HFFc6 (cell line): ENCODE results near the gene SETD6. TPM values are rescaled to one million over a fixed set of nuclear protein-coding genes. Genes with fewer than 3 reads are reported as not detected.

Experiments used
- DNase-seq: peaks from one replicate; pipeline ENCODE4 v3.0.0-alpha.2; 2018
- H3K27ac Mint-ChIP-seq: 2 replicates; pipeline ENCODE4 v1.8.0; 2020; ENCODE audit warnings: mild to moderate bottlenecking, mixed read lengths
- H3K27me3 Mint-ChIP-seq: 2 replicates; pipeline ENCODE4 v1.8.0; 2021; ENCODE audit warnings: mild to moderate bottlenecking, moderate library complexity, mixed read lengths; ENCODE audit not compliant: insufficient read depth
- H3K36me3 Mint-ChIP-seq: 2 replicates; pipeline ENCODE4 v1.8.0; 2021; ENCODE audit warnings: low read depth, mixed read lengths
- H3K4me1 Mint-ChIP-seq: 2 replicates; pipeline ENCODE4 v1.8.0; 2020; ENCODE audit warnings: low read depth, mixed read lengths
- H3K4me3 Mint-ChIP-seq: 2 replicates; pipeline ENCODE4 v1.8.0; 2020; ENCODE audit warnings: mild to moderate bottlenecking, moderate library complexity, mixed read lengths
- H3K9me3 Mint-ChIP-seq: 2 replicates; pipeline ENCODE4 v1.8.0; 2020; ENCODE audit warnings: mild to moderate bottlenecking, mixed read lengths
- total RNA-seq, 6 experiments: library from RNA; stranded (reverse); fragmentation: NEBNext Ultra II Directional; extraction: Animal tissue kit (Norgen Biotek cat#: 25700); gene quantifications; 2 replicates in 1 of 6; 3 replicates in 5 of 6; pipeline ENCODE4 v1.2.3, GENCODE V29; 2021
- TF ChIP-seq, protein P1 (sequence below): fragments of 200-600 bp; sonication (generic); IDR thresholded peaks from 2 replicates; pipeline ENCODE4 v1.5.0; 2021; ENCODE audit warnings: antibody characterized with exemption, mild to moderate bottlenecking

Gene SETD6
- total RNA-seq, 6 experiments from 2014 or later, result 1.8 to 3.5 (median 2.9) TPM

DNA sequence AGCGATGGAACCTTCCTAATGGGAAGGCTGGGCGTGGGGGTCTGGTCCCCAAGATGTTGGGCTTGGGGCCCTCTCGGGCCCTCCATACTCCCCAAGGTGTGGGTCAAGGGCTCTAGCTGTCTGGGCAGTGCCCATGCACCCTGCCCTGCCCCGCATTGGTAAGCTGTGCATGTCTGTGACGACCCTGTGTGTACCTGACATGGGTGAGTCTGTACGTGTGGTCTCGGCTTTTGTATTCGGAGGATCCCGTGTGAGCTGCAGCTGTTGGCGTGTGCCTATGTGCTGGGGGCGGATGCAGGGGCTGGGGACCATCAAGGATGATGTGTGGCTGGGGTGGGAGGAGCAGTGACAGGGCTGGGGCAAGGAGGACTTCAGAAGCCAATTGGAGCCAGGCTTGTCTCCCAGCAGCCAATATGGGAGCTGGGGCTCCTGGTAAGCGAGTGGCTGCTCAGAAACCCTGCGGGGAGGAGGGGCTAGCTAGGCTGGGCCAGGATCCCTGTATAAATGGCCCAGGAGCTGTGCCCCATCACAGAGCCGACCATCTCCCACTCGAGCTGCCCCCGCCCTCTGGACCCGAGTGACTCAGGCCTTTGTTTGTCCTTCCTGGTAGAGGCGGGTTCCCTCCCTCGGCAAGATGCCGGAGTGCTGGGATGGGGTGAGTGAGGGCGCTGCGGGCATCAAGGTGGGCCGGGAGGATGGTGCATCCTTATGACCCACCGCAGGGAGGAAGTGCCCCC lies 15.5 kb upstream of the SETD6 start, which contains the start of gene NDRG4:
TSS of gene NDRG4 (plus strand) at position 529 of the 737 bp plus-strand sequence. CDS start at position 635, 106 bp downstream.
- H3K27me3 Mint-ChIP-seq, result peaks cover 18% of the 10 kb centered on the region
- peak within 1 kb of the TSS; percentile 70 for H3K4me3 Mint-ChIP-seq
- peak; percentile 45 for DNase-seq
- no peaks in the 10 kb centered on the region for H3K9me3 Mint-ChIP-seq
- no peak within 1 kb of the TSS for H3K27ac Mint-ChIP-seq
- H3K4me1 Mint-ChIP-seq, result peaks cover 17% of the 10 kb centered on the region
- TF ChIP-seq, protein P1, sequence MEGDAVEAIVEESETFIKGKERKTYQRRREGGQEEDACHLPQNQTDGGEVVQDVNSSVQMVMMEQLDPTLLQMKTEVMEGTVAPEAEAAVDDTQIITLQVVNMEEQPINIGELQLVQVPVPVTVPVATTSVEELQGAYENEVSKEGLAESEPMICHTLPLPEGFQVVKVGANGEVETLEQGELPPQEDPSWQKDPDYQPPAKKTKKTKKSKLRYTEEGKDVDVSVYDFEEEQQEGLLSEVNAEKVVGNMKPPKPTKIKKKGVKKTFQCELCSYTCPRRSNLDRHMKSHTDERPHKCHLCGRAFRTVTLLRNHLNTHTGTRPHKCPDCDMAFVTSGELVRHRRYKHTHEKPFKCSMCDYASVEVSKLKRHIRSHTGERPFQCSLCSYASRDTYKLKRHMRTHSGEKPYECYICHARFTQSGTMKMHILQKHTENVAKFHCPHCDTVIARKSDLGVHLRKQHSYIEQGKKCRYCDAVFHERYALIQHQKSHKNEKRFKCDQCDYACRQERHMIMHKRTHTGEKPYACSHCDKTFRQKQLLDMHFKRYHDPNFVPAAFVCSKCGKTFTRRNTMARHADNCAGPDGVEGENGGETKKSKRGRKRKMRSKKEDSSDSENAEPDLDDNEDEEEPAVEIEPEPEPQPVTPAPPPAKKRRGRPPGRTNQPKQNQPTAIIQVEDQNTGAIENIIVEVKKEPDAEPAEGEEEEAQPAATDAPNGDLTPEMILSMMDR, result no peak
- no peaks in the 10 kb centered on the region for H3K36me3 Mint-ChIP-seq

DNA sequence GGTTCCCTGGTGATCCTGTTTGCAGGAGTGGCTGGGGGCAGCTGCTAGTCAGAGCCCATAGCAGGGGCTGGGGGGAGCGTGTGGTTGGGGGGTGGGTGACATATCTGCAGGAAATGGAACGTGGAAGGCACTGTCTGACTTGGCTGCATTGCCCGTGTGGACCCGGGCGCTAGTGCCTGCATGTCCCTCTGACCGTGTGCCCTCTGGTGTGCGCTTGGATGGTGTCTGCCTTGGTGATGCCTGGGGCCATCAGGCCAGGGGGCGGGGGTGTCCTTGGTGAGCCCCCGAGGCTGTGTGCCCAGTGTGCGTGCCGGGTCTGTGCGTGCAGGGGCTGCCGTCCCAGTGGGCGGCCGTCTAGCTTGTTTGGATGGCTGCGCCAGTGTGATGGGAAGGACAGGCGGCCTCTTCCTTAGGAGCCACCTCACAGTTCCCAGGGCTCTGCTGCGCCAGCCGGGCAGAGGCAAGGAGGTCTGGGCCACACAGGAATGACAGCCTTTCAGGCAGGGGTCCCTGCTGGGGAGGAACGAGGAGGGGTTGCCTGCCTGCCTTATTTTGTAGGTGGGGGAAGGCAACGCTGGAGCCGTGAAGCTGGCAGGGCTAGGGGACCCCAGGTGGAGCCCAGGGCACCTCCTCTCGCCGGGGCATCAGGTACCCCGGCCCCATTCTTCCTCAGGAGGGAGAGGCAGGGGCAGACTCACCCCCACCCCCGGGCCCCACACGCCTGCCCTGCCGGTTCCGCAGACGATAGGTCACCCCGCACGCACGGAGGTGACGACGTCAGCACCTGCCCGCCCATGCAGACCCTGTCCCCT lies 14.7 kb upstream of the SETD6 start:
- Mint-ChIP-seq H3K27ac (no peak overlapping the region), H3K36me3 (no peaks in the 10 kb centered on the region), H3K4me3 (peak overlapping the region; percentile 70), H3K27me3 (peaks cover 18% of the 10 kb centered on the region), H3K9me3 (no peaks in the 10 kb centered on the region), H3K4me1 (peaks cover 9% of the 10 kb centered on the region)
- no peak for DNase-seq
- TF ChIP-seq, protein P1, result no peak

DNA sequence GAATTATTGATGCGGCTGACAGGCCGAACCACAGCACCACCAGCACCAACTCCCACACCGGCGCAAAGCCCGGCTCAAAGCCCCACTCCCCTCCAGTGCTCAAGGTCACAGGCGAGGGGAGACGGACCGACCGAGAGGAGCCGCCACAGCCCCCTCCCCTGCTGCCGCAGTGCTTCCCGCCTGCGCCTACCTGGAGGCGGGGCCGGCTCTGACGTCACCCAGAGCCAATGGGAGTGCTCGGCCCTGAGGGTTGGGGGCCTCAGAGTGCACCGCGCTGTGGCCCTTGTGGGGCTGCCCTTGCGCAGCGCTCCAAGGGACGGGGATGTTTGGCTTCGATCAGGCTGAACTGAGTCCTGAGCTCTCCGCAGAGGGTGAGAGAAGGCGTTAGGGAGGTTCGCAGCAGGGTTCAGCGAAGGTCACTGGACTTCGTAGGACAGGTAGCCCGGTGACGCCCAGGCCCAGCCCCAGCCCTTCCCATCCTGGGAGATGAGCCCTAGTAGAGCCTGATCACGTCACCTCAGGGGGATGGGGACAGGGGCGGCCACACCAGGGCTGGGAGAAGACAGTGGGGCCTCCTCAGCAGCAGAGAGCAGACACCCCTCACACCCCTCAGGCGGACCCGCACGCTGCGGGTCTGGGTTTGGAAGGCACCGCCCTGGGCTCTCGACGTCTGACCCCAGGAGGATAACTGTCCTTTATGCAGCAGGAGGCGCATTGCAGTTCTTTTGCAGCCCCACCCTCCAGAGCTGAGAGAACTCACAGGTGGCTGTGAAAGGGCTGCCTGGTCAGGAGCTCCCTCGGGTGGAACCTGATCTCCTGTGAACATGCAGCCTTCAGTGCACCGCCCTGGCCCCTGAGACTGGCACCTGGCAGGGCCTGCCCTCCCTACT lies 13.8 kb upstream of the SETD6 start:
- Mint-ChIP-seq H3K4me1 (peaks cover 7% of the 10 kb centered on the region; the same call in 1 of the 2 replicates), H3K36me3 (no peaks in the 10 kb centered on the region), H3K4me3 (no peak overlapping the region), H3K9me3 (no peaks in the 10 kb centered on the region), H3K27ac (no peak overlapping the region), H3K27me3 (peaks cover 18% of the 10 kb centered on the region)
- DNase-seq, result no peak
- TF ChIP-seq, protein P1, result no peak

DNA sequence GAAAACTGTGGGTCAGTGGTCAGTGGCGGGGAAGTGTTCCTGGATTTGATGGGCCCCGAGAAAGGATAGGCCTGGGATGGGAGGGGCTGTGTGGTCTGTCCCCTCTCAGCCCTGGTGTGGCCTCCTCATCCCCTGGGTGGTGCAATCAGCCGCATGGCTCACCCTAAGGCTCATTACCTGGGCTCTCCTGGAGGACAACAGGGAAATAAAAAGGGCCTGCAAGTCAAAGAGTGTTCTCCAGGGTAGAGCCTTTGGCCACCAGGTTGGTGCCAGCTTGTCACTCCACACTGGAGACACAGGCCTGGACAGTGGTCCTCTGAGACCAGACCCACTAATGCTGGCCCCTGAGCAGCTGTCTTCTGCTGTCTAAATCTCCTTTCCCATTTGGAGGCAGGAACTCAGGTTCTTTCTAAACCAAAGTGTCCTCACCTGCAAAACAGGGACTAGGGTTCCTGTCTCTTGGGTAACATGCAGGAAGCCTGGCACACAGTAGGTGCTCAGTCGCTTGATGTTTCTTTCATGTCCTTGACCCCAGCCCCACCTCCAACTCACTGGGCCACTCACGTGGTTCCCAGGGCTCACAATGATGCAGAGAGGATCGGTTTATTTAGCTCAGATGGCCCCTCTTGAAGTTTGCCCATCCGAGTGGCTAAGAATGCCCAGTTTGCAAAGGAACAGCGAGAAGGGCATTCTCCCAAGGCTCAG lies 12.9 kb upstream of the SETD6 start:
- no peak overlapping the region for H3K27ac Mint-ChIP-seq
- H3K36me3 Mint-ChIP-seq, result no peaks in the 10 kb centered on the region
- H3K9me3 Mint-ChIP-seq, result no peaks in the 10 kb centered on the region
- TF ChIP-seq, protein P1, result no peak
- no peak overlapping the region for H3K4me3 Mint-ChIP-seq
- no peak for DNase-seq
- peaks cover 18% of the 10 kb centered on the region for H3K27me3 Mint-ChIP-seq
- H3K4me1 Mint-ChIP-seq, result peaks cover 7% of the 10 kb centered on the region; the same call in 1 of the 2 replicates
